GM18873 (cell line): ENCODE measurements around the gene ATXN1.
"Not testable (repeated sequence)": the region's sequence is repeated elsewhere in the genome, so short reads cannot be mapped to it uniquely, and the experiment has no call there.

Experiments used
- ATAC-seq: cut with Tn5 transposase; IDR thresholded peaks from one replicate; pipeline ENCODE4 v1.9.1; 2021; ENCODE audit warnings: mild to moderate bottlenecking, moderate library complexity, moderate number of reproducible peaks; ENCODE audit not compliant: unreplicated experiment, low FRiP score

The ATXN1 gene

DNA sequence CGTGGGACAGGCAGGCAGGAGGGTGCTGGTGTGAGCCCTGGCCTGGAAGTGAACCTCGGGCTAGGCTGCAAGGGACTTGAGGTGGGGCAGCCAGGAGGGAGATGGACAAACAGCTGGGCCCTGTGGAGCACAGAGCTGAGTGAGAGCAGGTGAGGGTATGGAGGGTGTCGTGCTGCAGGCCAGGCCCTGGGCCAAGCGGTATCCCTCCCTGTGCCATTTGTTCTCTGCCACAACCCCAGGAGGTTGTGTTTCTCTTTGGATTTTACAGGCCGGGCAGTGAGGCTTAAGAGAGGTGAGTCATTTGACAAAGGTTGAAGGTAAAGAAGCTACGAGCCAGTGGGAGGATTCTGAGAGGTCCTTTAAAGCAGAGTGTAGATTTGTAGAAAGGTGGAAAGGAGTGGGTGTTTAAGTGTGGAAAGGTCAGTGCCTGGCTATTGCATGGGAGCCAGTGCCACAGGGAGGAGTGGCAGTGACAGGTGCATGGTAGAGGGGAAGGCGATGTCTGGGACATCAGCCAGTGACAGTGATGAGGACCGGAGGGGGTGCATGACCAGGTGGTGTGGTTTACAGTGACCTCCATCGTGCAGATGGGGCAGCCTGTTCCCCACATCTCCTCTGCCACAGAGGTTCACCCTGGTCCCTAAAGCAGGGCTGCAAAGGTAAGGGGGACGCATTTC lies 483.1 kb downstream of the ATXN1 start:
- ATAC-seq: no peak

- no peak for ATAC-seq
Measured at GRCh38 chr6:16277101-16277981, 483.9 kb downstream of the ATXN1 start.

DNA sequence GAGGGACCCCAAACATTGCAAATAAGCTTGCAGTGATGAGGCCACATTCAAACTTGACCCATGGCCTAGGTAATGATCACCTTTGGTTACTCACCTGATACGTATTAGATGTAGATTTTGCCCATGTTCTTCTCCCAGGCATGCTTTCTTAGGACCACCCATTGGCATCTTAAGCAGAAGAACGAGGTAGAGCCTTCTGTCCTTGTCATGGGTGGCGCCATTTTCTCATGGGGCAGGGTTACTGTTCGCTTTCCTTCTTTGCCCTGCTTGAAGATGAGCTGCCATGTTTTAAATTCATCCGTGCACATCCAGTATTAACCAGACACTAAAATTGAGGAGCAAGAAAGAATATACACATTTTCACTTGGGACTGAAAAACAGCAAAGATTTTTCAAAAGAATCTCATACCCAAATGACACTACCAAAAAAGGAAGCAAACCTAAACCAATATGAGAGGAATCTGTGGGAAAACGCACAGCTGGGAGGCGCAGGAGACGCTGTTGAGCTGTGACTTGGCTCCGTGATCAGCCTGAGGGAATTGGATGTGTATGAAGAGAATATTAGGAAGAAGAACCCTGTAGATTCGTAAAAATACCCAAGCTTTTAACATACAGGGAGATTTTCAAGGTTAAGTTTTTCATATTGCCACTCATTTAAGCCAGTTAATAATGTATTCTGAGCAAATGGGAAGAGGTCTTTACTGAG lies 486.2 kb downstream of the ATXN1 start:
- no peak for ATAC-seq

GRCh38 chr6:16274483-16274882 lies 486.8 kb downstream of the ATXN1 start:
- no peak for ATAC-seq

GRCh38 chr6:16273256-16273655 lies 488.0 kb downstream of the ATXN1 start:
- no peak for ATAC-seq

- no peak for ATAC-seq
Measured at GRCh38 chr6:16272201-16272600, 489.1 kb downstream of the ATXN1 start.

- ATAC-seq: no peak
Measured at GRCh38 chr6:16271428-16271827, 489.8 kb downstream of the ATXN1 start.

DNA sequence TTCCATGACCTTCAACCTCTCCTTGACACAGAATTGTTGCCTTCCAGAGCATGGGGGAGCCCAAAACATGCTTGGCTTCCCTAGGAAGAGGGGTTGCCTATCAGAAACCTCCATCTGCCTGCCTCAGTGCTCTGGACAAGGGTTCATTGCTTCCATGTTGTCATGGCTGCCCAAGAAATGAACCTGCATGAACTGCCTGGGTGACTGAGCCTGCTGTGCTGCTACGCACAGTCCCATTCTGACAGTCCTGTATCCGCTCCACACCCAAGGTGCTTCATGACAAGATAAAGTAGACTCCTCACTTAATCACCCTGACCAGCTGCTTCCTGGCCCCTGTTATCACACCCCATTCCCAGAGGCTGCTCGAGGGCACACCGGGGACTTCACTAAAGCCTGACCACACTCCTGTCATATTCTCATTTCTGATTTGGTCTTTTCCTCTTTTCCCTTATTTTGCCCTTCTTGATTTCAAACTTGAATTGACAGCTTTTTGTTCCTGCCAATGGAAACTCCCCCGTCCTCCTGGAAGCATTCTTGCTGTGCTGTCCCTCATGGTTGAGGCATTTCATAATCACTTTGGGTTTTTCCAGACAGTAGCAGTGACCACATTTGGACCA lies 491.0 kb downstream of the ATXN1 start:
- no peak for ATAC-seq

- ATAC-seq: not testable (repeated sequence)
Measured at GRCh38 chr6:16269442-16270070, 491.7 kb downstream of the ATXN1 start.

DNA sequence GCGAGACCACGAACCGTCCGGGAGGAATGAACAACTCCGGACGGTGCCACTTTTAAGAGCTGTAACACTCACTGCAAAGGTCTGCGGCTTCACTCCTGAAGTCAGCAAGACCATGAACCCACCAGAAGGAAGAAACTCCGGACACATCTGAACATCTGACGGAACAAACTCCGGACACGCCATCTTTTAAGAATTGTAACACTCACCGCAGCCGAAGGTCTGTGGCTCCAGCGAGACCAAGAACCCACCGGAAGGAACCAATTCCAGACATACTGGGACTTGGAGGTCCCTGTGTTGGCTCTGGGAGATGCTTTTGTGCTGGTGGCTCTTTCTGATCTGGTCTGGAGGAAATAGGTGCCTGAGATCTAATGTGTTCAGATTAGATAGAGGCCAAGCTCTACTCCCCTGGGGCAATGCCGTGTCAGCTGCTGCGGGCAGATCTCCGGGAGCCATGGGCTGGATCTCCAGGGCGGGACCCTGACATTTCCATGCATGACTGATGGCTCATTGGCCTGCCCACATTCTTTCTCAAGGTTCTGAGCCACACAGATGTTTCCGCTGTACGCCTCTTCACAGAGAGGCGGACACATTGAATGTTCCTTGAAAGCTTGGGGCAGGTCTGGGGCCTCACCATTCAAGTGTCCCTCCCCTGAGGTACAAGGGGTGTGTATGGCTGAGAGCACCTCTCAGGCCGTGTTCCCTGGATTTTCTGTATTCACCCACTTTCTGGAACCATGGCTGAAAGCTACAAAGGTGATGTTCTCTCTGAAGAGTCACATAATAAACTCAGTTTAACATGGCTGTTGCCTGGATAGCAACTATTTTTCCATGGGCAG lies 493.6 kb downstream of the ATXN1 start:
- ATAC-seq: no peak

- ATAC-seq: no peak
Measured at GRCh38 chr6:16265351-16266341, 495.6 kb downstream of the ATXN1 start.

- no peak for ATAC-seq
Measured at GRCh38 chr6:16264785-16265184, 496.5 kb downstream of the ATXN1 start.

DNA sequence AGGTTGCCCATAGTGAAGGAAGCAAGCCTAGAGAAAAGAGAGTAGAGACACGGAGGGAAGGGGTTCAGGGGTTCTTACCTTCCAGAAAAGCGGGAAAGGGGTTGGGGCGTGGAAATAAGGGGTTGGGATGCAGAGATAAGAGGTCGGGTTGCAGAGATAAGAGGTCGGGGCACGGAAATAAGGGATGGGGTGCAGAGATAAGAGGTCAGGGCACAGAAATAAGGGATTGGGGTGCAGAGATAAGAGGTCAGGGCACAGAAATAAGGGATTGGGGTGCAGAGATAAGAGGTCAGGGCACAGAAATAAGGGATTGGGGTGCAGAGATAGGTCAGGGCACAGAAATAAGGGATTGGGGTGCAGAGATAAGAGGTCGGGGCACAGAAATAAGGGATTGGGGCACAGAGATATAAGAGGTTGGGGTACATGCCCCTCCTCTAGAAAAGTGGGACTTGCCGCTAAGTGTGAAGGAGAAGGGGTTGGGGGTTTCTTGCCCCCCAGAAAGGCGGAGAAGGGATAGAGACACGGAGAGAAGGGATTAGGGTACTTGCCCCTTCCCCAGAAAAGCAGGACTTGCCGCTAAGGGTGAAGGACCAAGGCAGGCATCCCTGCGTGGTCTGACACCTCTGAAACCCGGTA lies 497.7 kb downstream of the ATXN1 start:
- ATAC-seq: not testable (repeated sequence)

DNA sequence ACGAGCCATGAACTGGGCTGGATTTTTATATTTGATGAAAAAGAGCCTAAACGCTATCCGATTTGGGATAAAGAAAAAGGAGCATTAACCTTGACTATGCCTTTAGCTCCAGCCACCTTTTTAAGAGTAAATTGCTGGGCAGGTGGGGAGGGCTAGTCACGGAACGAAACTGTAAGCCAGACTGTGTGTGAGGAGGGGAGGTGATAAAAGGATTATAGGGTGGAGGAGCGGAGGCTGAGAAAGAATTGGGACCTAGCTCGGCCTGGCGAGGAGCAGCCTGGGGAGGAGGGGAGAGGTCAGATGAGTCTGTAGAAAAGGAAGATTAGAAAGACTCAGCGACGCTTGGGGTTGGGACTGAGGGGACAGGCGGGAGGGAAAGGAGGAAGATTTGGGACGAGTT lies 498.5 kb downstream of the ATXN1 start:
- not testable (repeated sequence) for ATAC-seq

DNA sequence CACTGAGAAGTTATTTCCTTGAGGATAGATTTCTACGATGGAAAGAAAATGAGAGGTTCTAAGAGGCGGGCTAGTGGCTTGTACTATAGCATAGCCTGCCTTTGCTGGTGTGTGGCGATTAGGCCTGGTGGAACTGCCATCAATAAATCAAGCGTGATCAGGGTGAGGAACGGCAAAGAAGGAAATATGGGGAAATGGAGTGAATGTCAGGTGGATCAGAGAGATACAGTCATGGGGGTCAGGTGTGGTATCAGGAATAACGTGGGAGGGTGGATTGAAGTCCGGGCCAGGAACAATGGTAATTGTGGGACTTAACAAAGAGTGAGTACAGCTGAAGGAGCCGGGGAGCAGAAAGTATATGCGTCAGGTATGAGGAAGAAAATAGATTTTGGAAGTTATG lies 500.7 kb downstream of the ATXN1 start:
- ATAC-seq: not testable (repeated sequence)

DNA sequence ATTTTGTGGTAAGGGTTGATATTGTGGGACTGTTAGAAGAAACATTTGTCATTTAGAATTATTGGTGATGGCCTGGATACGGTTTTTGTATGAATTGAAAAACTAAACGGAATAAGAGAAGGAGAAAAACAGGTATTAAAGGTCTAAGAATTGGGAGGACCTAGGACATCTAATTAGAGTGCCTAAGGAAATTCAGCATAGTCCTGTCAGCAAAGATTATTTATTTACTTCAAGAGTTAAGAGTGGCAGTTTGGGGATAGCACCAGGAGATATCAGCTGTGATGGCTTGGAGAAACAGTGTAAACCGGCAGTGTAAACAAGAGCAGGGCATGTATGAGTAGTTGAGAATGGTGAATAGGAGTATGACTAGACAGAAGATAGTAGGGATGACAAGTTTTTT lies 501.7 kb downstream of the ATXN1 start:
- not testable (repeated sequence) for ATAC-seq

DNA sequence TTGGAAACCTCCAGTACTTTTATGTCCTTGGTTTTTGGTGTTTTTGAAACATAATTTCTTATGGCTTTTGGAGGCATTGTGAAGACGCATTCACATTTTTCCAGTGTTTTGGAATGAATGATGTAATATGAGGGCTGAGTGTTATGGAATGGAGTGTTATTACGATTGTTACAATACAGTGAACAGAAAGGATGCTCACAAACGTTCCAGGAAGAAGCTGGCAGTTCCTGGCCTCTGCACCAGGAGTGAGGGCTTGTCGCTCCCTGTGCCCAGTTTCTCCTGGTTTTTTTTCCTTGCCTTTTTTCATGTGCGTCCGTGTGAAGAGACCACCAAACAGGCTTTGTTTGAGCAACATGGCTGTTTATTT lies 502.6 kb downstream of the ATXN1 start:
- ATAC-seq: no peak
